Thoracic aorta (tissue), 2 donors: ENCODE results near the gene JMJD7. TPM values are rescaled to one million over a fixed set of nuclear protein-coding genes. Genes with fewer than 3 reads are reported as not detected.

Experiments
- ATAC-seq: fragments of 150-250 bp; one replicate; pipeline ENCODE4 v1.8.0; 2017; ENCODE audit warnings: low read depth; ENCODE audit not compliant: insufficient number of reproducible peaks, low FRiP score
- DNase-seq: peaks from one replicate; pipeline ENCODE4 v3.0.0-alpha.2; 2020; ENCODE audit warnings: low spot score
- H3K27ac ChIP-seq, 2 donors: fragments of 200-600 bp; sonication (generic); 1 replicate in 1 of 2; 2 replicates in 1 of 2; pipeline ENCODE4 v1.5.1; 2016; ENCODE audit warnings: mild to moderate bottlenecking in 2 of 2, moderate library complexity in 2 of 2
- H3K27me3 ChIP-seq: fragments of 200-600 bp; sonication (generic); replicated peaks from 2 replicates; pipeline ENCODE4 v1.6.0; 2016; ENCODE audit warnings: mild to moderate bottlenecking; ENCODE audit not compliant: insufficient read depth
- H3K36me3 ChIP-seq: fragments of 200-600 bp; sonication (generic); one replicate; pipeline ENCODE4 v1.5.1; 2016
- H3K4me1 ChIP-seq, 2 donors: fragments of 200-600 bp; sonication (generic); 1 replicate in 1 of 2; 2 replicates in 1 of 2; pipeline versions ENCODE4 v1.5.1 to v1.6.0; 2016; ENCODE audit warnings: low read depth in 2 of 2, mild to moderate bottlenecking in 1 of 2; ENCODE audit not compliant: control insufficient read depth in 1 of 2
- H3K4me3 ChIP-seq: fragments of 200-600 bp; sonication (generic); 2 replicates; pipeline ENCODE4 v1.5.1; 2016; ENCODE audit warnings: mild to moderate bottlenecking
- H3K9me3 ChIP-seq: fragments of 200-600 bp; sonication (generic); 2 replicates; pipeline ENCODE4 v1.5.1; 2016
- CTCF ChIP-seq: fragments of 200-600 bp; sonication (generic); IDR thresholded peaks from one replicate; pipeline ENCODE4 v1.5.1; 2019; ENCODE audit warnings: antibody characterized with exemption
- total RNA-seq, 2 donors: library from RNA; depleted of rRNA; stranded (reverse); fragments of >200 nt; gene quantifications; one replicate each; pipeline versions ENCODE4 v1.1.0 to v1.2.3, GENCODE V29; 2016

JMJD7 gene
- total RNA-seq, 2 donors from 2014 or later, result 1.1 to 11.3 TPM

GRCh38 chr15:41874736-41875135, 46.8 kb downstream of the JMJD7 start:
- no peak overlapping the region for H3K27ac ChIP-seq
- ATAC-seq (no peak), DNase-seq (no peak)
- TF ChIP-seq CTCF, result no peak
- no peak overlapping the region for H3K4me3 ChIP-seq
- H3K36me3 ChIP-seq, result no peaks in the 10 kb centered on the region
- H3K9me3 ChIP-seq, result no peaks in the 10 kb centered on the region
- H3K27me3 ChIP-seq, result no peaks in the 10 kb centered on the region
- no peaks in the 10 kb centered on the region for H3K4me1 ChIP-seq

- H3K9me3 ChIP-seq, result no peaks in the 10 kb centered on the region
- H3K4me1 ChIP-seq, result no peaks in the 10 kb centered on the region
- no peak for DNase-seq
- no peak for ATAC-seq
- H3K4me3 ChIP-seq, result no peak overlapping the region
- no peaks in the 10 kb centered on the region for H3K27me3 ChIP-seq
- no peaks in the 10 kb centered on the region for H3K36me3 ChIP-seq
- no peak for TF ChIP-seq CTCF
- no peak overlapping the region for H3K27ac ChIP-seq
Measured at GRCh38 chr15:41876007-41876406, 48.1 kb downstream of the JMJD7 start.

DNA sequence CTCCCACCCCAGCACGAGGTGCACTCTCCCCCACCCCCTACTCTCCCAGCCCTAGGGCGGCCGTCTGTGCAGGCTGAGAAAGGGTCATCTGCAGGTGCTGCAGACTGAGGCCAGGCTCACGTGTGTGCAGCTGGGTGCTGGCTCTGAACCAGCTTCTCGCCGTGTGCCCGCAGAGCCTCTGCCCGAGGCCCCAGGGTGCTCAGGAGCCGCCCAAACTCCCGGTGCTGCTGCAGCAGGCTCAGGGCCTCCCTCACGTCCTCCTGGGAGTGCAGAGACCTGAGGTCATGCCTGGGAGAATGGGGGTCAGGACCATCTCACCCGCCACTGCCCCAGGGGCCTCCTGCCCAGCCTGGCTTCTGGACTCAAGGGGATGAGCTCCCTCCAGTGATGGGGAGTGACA, 48.8 kb downstream of the JMJD7 start:
- Histone ChIP-seq H3K27me3 (no peaks in the 10 kb centered on the region), H3K4me1 (peaks cover 0 to 3% of the 10 kb centered on the region in 2 donors), H3K27ac (no peak overlapping the region), H3K9me3 (no peaks in the 10 kb centered on the region), H3K36me3 (no peaks in the 10 kb centered on the region), H3K4me3 (no peak overlapping the region)
- ATAC-seq (no peak), DNase-seq (no peak)
- TF ChIP-seq CTCF, result no peak

GRCh38 chr15:41877631-41878354, 49.9 kb downstream of the JMJD7 start:
- peaks cover 3 to 10% of the 10 kb centered on the region in 2 donors for H3K4me1 ChIP-seq
- ATAC-seq (no peak), DNase-seq (no peak)
- no peak overlapping the region for H3K4me3 ChIP-seq
- no peaks in the 10 kb centered on the region for H3K36me3 ChIP-seq
- H3K27me3 ChIP-seq, result no peaks in the 10 kb centered on the region
- H3K27ac ChIP-seq, result no peak overlapping the region
- H3K9me3 ChIP-seq, result no peaks in the 10 kb centered on the region
- no peak for TF ChIP-seq CTCF

- no peak for ATAC-seq
- no peak overlapping the region for H3K27ac ChIP-seq
- H3K27me3 ChIP-seq, result no peaks in the 10 kb centered on the region
Measured at GRCh38 chr15:41878355-41878699, 50.4 kb downstream of the JMJD7 start.

More at GRCh38 chr15:41878355-41878699, 50.4 kb downstream of the JMJD7 start:
- Histone ChIP-seq H3K36me3 (no peaks in the 10 kb centered on the region), H3K4me3 (no peak overlapping the region), H3K4me1 (peaks cover 3 to 10% of the 10 kb centered on the region in 2 donors), H3K9me3 (no peaks in the 10 kb centered on the region)
- no peak for DNase-seq
- TF ChIP-seq CTCF, result no peak
